C4-2B (cell line): ENCODE results near the gene TOP3B.

Experiments
- ZFX ChIP-seq: fragments of 450-650 bp; IDR thresholded peaks from 2 replicates; pipeline ENCODE4 v1.6.1; 2017
- TF ChIP-seq, protein P1 (sequence below): fragments of 450-650 bp; conservative IDR thresholded peaks from 2 replicates; pipeline ENCODE4 v1.5.1; 2017; ENCODE audit warnings: mild to moderate bottlenecking

DNA sequence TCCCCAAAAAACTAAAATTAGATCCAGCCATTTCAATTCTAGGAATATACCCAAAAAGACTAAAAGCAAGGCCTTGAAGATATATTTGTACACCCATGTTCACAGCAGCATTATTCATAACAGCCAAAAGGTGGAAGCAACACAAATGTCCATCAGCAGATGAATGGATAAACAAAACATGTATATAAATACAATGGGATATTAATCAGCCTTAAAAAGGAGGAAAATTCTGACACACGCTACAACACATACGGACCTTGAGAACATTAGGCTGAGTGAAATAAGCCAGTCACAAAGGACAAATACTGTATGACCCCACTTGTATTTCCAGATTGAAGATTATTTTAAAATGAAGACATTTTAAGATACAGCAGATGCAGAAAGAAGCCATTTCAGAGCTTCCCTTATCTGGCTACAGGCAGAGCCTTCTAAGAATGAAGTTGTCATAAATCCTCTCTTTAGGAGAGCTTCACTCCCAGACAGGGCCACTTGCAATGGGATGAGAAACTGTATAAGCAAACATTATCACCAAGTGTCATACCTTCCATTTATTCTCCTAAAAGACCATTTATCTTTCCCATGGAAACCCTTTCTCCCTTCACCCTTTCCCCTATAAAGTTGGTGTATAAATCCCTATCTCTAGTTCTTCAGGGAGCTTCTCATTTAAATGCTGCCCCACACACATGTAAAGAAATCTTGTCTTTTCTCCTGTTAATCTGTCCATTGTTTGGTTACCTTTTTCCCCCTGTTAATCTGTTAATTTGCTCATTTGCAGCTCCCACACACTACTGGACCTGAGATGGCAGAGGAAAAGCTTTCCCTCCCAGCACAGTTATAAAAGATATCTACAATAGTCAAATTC is 19.3 kb upstream of the TOP3B start:
- TF ChIP-seq ZFX: no peak
- TF ChIP-seq, protein P1, sequence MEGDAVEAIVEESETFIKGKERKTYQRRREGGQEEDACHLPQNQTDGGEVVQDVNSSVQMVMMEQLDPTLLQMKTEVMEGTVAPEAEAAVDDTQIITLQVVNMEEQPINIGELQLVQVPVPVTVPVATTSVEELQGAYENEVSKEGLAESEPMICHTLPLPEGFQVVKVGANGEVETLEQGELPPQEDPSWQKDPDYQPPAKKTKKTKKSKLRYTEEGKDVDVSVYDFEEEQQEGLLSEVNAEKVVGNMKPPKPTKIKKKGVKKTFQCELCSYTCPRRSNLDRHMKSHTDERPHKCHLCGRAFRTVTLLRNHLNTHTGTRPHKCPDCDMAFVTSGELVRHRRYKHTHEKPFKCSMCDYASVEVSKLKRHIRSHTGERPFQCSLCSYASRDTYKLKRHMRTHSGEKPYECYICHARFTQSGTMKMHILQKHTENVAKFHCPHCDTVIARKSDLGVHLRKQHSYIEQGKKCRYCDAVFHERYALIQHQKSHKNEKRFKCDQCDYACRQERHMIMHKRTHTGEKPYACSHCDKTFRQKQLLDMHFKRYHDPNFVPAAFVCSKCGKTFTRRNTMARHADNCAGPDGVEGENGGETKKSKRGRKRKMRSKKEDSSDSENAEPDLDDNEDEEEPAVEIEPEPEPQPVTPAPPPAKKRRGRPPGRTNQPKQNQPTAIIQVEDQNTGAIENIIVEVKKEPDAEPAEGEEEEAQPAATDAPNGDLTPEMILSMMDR: no peak
